Measurements from ENCODE around the gene NRM. TPM values are rescaled to one million over a fixed set of nuclear protein-coding genes. Genes with fewer than 3 reads are reported as not detected.

Gene NRM
- total and polyA plus RNA-seq, 2 of the 13 experiments (the other 11 are each of a cell fraction or from before 2014, with no cell fraction given): 12.5 to 16.0 TPM

DNA sequence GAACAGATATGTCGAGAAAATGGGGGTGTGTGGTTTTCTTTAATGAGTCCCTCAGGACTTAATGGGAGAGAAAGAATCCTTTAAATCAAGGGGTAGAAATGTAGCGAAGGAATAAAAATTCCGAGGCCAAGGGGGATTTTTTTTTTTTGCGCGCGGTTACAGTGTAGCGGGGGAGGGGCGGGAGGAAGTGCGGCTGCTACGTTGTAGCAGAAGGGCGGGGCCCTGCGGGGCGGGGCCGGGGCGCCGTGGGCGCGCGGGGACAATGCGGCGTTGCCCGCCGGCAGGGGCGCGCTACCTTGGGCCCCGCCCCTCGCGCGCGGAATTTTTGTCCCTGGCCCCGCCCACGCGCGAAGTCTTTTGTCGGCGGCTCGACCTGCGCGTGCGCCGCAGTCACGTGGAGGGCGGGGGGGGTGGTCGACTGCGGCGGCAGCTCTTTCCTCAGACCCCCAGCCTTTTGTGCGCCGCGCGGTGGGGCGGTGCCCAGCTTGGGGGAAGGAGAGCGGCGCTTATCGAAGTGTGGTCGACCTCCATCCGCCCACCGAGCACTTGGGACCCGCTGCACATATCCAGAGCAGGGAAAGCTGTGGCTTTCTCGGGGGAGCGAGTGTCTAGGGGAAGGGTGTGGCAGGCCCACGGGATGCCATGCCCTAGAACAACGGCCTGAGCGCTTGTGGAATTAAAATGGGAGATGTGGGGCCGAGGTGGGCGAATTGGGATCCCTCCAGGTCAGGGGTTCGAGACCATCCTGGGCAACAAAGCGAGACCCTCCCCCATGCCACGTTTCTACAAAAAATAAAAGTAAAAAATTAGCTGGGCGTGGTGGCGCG is 30.6 kb upstream of the NRM start (continued):
- TF ChIP-seq HOXA9 (CRISPR knock-in tag; IDR thresholded peaks at IDR 0.05; ENCODE audit: borderline replicate concordance): no peak
- TF ChIP-seq DPF2 (CRISPR knock-in tag; IDR thresholded peaks at IDR 0.05; ENCODE audit: borderline replicate concordance, low read depth): peak; percentile 33; the same call in 1 of the 2 replicates
- TF ChIP-seq ZNF670 (CRISPR knock-in tag; IDR thresholded peaks at IDR 0.05; ENCODE audit: borderline replicate concordance): no peak
- TF ChIP-seq KDM4B (CRISPR knock-in tag; IDR thresholded peaks at IDR 0.05): peak; percentile 43; the same call in 1 of the 2 replicates
- TF ChIP-seq, protein P1, sequence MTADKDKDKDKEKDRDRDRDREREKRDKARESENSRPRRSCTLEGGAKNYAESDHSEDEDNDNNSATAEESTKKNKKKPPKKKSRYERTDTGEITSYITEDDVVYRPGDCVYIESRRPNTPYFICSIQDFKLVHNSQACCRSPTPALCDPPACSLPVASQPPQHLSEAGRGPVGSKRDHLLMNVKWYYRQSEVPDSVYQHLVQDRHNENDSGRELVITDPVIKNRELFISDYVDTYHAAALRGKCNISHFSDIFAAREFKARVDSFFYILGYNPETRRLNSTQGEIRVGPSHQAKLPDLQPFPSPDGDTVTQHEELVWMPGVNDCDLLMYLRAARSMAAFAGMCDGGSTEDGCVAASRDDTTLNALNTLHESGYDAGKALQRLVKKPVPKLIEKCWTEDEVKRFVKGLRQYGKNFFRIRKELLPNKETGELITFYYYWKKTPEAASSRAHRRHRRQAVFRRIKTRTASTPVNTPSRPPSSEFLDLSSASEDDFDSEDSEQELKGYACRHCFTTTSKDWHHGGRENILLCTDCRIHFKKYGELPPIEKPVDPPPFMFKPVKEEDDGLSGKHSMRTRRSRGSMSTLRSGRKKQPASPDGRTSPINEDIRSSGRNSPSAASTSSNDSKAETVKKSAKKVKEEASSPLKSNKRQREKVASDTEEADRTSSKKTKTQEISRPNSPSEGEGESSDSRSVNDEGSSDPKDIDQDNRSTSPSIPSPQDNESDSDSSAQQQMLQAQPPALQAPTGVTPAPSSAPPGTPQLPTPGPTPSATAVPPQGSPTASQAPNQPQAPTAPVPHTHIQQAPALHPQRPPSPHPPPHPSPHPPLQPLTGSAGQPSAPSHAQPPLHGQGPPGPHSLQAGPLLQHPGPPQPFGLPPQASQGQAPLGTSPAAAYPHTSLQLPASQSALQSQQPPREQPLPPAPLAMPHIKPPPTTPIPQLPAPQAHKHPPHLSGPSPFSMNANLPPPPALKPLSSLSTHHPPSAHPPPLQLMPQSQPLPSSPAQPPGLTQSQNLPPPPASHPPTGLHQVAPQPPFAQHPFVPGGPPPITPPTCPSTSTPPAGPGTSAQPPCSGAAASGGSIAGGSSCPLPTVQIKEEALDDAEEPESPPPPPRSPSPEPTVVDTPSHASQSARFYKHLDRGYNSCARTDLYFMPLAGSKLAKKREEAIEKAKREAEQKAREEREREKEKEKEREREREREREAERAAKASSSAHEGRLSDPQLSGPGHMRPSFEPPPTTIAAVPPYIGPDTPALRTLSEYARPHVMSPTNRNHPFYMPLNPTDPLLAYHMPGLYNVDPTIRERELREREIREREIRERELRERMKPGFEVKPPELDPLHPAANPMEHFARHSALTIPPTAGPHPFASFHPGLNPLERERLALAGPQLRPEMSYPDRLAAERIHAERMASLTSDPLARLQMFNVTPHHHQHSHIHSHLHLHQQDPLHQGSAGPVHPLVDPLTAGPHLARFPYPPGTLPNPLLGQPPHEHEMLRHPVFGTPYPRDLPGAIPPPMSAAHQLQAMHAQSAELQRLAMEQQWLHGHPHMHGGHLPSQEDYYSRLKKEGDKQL (CRISPR knock-in tag; IDR thresholded peaks at IDR 0.05; ENCODE audit: low read depth): no peak
- no peak for TF ChIP-seq MEF2D (CRISPR knock-in tag; IDR thresholded peaks at IDR 0.05)
- TF ChIP-seq ZNF615 (CRISPR knock-in tag; IDR thresholded peaks at IDR 0.05; ENCODE audit: borderline replicate concordance): no peak
- peak; percentile 75; the same call in 1 of the 2 replicates for TF ChIP-seq HOXD1 (CRISPR knock-in tag; IDR thresholded peaks at IDR 0.05)
- TF ChIP-seq ZNF557 (CRISPR knock-in tag; IDR thresholded peaks at IDR 0.05): 0 out of 2 replicates have a peak, but pooled peaks have one; percentile 46
- TF ChIP-seq SAFB2 (CRISPR knock-in tag; IDR thresholded peaks at IDR 0.05; ENCODE audit: borderline replicate concordance, low read depth): peak; percentile 75; the same call in 1 of the 2 replicates
- TF ChIP-seq MED13 (CRISPR knock-in tag; IDR thresholded peaks at IDR 0.05): peak; percentile 60; the same call in 1 of the 2 replicates
- peak; percentile 92 for TF ChIP-seq TEAD3 (CRISPR knock-in tag; optimal IDR thresholded peaks at IDR 0.05; ENCODE audit: borderline replicate concordance)
- 0 out of 2 replicates have a peak, but pooled peaks have one; percentile 28 for TF ChIP-seq KDM6A (CRISPR knock-in tag; IDR thresholded peaks at IDR 0.05; ENCODE audit: low read depth)
- TF ChIP-seq REXO4 (CRISPR knock-in tag; IDR thresholded peaks at IDR 0.05; ENCODE audit: borderline replicate concordance): no peak
- no peak for TF ChIP-seq HDAC6 (IDR thresholded peaks at IDR 0.05; ENCODE audit: low read depth, low read length)
- TF ChIP-seq ZMAT3 (CRISPR knock-in tag; conservative IDR thresholded peaks at IDR 0.05): no peak
- no peak; the same call in 1 of the 2 replicates for TF ChIP-seq ISX (CRISPR knock-in tag; conservative IDR thresholded peaks at IDR 0.05)
- no peak for TF ChIP-seq ZNF282 (IDR thresholded peaks at IDR 0.05; ENCODE audit: partially characterized antibody)
- TF ChIP-seq, protein P2, sequence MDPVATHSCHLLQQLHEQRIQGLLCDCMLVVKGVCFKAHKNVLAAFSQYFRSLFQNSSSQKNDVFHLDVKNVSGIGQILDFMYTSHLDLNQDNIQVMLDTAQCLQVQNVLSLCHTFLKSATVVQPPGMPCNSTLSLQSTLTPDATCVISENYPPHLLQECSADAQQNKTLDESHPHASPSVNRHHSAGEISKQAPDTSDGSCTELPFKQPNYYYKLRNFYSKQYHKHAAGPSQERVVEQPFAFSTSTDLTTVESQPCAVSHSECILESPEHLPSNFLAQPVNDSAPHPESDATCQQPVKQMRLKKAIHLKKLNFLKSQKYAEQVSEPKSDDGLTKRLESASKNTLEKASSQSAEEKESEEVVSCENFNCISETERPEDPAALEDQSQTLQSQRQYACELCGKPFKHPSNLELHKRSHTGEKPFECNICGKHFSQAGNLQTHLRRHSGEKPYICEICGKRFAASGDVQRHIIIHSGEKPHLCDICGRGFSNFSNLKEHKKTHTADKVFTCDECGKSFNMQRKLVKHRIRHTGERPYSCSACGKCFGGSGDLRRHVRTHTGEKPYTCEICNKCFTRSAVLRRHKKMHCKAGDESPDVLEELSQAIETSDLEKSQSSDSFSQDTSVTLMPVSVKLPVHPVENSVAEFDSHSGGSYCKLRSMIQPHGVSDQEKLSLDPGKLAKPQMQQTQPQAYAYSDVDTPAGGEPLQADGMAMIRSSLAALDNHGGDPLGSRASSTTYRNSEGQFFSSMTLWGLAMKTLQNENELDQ (CRISPR knock-in tag; IDR thresholded peaks at IDR 0.05; ENCODE audit: borderline replicate concordance): no peak
- no peak for TF ChIP-seq ZKSCAN8 (CRISPR knock-in tag; IDR thresholded peaks at IDR 0.05; ENCODE audit: borderline replicate concordance)
- TF ChIP-seq ZNF232 (CRISPR knock-in tag; IDR thresholded peaks at IDR 0.05; ENCODE audit: borderline replicate concordance): peak; percentile 41; the same call in 1 of the 2 replicates
- TF ChIP-seq FOXK2 (IDR thresholded peaks at IDR 0.05): no peak

All from HepG2 (cell line).